ENCODE measurements around the gene SHC1.

- no peak for TF ChIP-seq CTCF (conservative IDR thresholded peaks at IDR 0.05; ENCODE audit: low read depth, low read length)
- TF ChIP-seq EZH2phosphoT487 (IDR thresholded peaks at IDR 0.05; ENCODE audit: borderline replicate concordance, low read length), result no peak
- no peak for TF ChIP-seq EZH2 (IDR thresholded peaks at IDR 0.05; ENCODE audit: low read length, unreplicated experiment)
Observed at GRCh38 chr1:155014709-155015508, 44.4 kb upstream of the SHC1 start.
